ENCODE measurements around the gene RABGAP1.

GRCh38 chr9:123072407-123072995, 131.7 kb downstream of the RABGAP1 start:
- TF ChIP-seq RFX5 (IDR thresholded peaks at IDR 0.05; ENCODE audit: low read depth, low read length) = no peak
- no peak for TF ChIP-seq CBFB (IDR thresholded peaks at IDR 0.05; ENCODE audit: low read depth)
- TF ChIP-seq, protein P1, sequence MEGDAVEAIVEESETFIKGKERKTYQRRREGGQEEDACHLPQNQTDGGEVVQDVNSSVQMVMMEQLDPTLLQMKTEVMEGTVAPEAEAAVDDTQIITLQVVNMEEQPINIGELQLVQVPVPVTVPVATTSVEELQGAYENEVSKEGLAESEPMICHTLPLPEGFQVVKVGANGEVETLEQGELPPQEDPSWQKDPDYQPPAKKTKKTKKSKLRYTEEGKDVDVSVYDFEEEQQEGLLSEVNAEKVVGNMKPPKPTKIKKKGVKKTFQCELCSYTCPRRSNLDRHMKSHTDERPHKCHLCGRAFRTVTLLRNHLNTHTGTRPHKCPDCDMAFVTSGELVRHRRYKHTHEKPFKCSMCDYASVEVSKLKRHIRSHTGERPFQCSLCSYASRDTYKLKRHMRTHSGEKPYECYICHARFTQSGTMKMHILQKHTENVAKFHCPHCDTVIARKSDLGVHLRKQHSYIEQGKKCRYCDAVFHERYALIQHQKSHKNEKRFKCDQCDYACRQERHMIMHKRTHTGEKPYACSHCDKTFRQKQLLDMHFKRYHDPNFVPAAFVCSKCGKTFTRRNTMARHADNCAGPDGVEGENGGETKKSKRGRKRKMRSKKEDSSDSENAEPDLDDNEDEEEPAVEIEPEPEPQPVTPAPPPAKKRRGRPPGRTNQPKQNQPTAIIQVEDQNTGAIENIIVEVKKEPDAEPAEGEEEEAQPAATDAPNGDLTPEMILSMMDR (IDR thresholded peaks at IDR 0.05 in 2 of 3, conservative IDR thresholded peaks at IDR 0.05 in 1 of 3; ENCODE audit: control insufficient read depth in 2 of 3, extremely low read depth in 1 of 3, insufficient read depth in 1 of 3, low read depth in 3 of 3, low read length in 3 of 3) = no peak
- TF ChIP-seq RAD51 (IDR thresholded peaks at IDR 0.05) = no peak
- no peak for TF ChIP-seq NFYB (IDR thresholded peaks at IDR 0.05; ENCODE audit: insufficient read depth, low read depth, low read length)
- no peak for TF ChIP-seq BRCA1 (IDR thresholded peaks at IDR 0.05; ENCODE audit: low read depth, low read length)
- TF ChIP-seq POLR2A (IDR thresholded peaks at IDR 0.05; ENCODE audit: low read depth, low read length) = no peak
- no peak for TF ChIP-seq TAF1 (IDR thresholded peaks at IDR 0.05; ENCODE audit: borderline replicate concordance, low read depth, low read length)
